Large intestine (tissue), 3 donors: Measurements from ENCODE around the gene TOMT. TPM values are rescaled to one million over a fixed set of nuclear protein-coding genes. Genes with fewer than 3 reads are reported as not detected.

ENCODE experiments used
- DNase-seq, 2 donors: peaks; one replicate each; pipeline versions ENCODE4 v3.0.0 to v3.0.0-alpha.2; 2013
- H3K27ac ChIP-seq: one replicate; pipeline ENCODE4 v1.5.1; 2013; ENCODE audit warnings: low read length
- H3K27me3 ChIP-seq: 2 replicates; pipeline ENCODE4 v1.6.1; 2013; ENCODE audit warnings: low read length; ENCODE audit not compliant: control insufficient read depth, insufficient read depth
- H3K36me3 ChIP-seq: 2 replicates; pipeline ENCODE4 v1.6.1; 2013; ENCODE audit warnings: low read length; ENCODE audit not compliant: control insufficient read depth, insufficient read depth
- H3K4me1 ChIP-seq: one replicate; pipeline ENCODE4 v1.6.1; 2013; ENCODE audit warnings: low read length; ENCODE audit not compliant: control insufficient read depth, insufficient read depth
- H3K4me3 ChIP-seq: one replicate; pipeline ENCODE4 v1.5.1; 2013; ENCODE audit warnings: low read length
- H3K9me3 ChIP-seq: one replicate; pipeline ENCODE4 v1.6.1; 2013; ENCODE audit warnings: mild to moderate bottlenecking, low read depth, low read length, moderate library complexity; ENCODE audit not compliant: control insufficient read depth
- WGBS: methylation state at CpG from one replicate; pipeline ENCODE4 v1.1.5; 2013; ENCODE audit warnings: low lambda C conversion rate; ENCODE audit not compliant: insufficient coverage; 5-methylcytosine and 5-hydroxymethylcytosine counted together
- polyA plus RNA-seq: library from polyadenylated mRNA; unstranded; fragments of 120-200 nt; gene quantifications from one replicate; pipeline ENCODE4 v1.2.1, GENCODE V29; 2013

The TOMT gene
- polyA plus RNA-seq, 1 donor = not detected

- 8% methylated on average over 2 of the region's 49 CpGs for WGBS
- Histone ChIP-seq H3K27me3 (no peaks in the 10 kb centered on the region), H3K27ac (peak within 1 kb of the TSS; percentile 98), H3K4me3 (peak within 1 kb of the TSS; percentile 57), H3K4me1 (peaks cover 10% of the 10 kb centered on the region), H3K9me3 (no peaks in the 10 kb centered on the region), H3K36me3 (peaks cover 18% of the 10 kb centered on the region)
- DNase-seq = peak; percentile 99 to 100
These were observed 6.6 kb downstream of the TOMT start, which contains the start of gene ANAPC15 for GRCh38 chr11:72112143-72112977. TSS of gene ANAPC15 (minus strand) at chr11:72112695. CDS start at chr11:72111276, 1,419 bp downstream.

GRCh38 chr11:72112978-72113808, 7.5 kb downstream of the TOMT start:
- no peaks in the 10 kb centered on the region for H3K9me3 ChIP-seq
- H3K4me3 ChIP-seq = peak overlapping the region; percentile 57
- H3K27me3 ChIP-seq = no peaks in the 10 kb centered on the region
- no CpG with 5 or more reads among the region's 9 CpGs for WGBS
- H3K36me3 ChIP-seq = peaks cover 18% of the 10 kb centered on the region
- H3K27ac ChIP-seq = peak overlapping the region; percentile 98
- H3K4me1 ChIP-seq = peaks cover 10% of the 10 kb centered on the region
- peak in 1 of 2 donors; percentile 17 for DNase-seq

GRCh38 chr11:72114570-72114969, 8.8 kb downstream of the TOMT start:
- Histone ChIP-seq H3K27ac (no peak overlapping the region), H3K4me1 (peaks cover 10% of the 10 kb centered on the region), H3K27me3 (no peaks in the 10 kb centered on the region), H3K9me3 (no peaks in the 10 kb centered on the region), H3K4me3 (no peak overlapping the region), H3K36me3 (peaks cover 9% of the 10 kb centered on the region)
- DNase-seq = no peak
- no CpG with 5 or more reads among the region's 1 CpG for WGBS

- H3K27ac ChIP-seq = no peak overlapping the region
- DNase-seq = no peak
These were observed 10.5 kb downstream of the TOMT start for GRCh38 chr11:72116019-72116755.

GRCh38 chr11:72119198-72119597, 13.5 kb downstream of the TOMT start:
- no peak overlapping the region for H3K27ac ChIP-seq
- 92% methylated on average over 2 of the region's 6 CpGs for WGBS
- H3K27me3 ChIP-seq = no peaks in the 10 kb centered on the region

More at GRCh38 chr11:72116019-72116755, 10.5 kb downstream of the TOMT start:
- Histone ChIP-seq H3K4me1 (peaks cover 10% of the 10 kb centered on the region), H3K9me3 (no peaks in the 10 kb centered on the region), H3K4me3 (no peak overlapping the region), H3K27me3 (no peaks in the 10 kb centered on the region), H3K36me3 (no peaks in the 10 kb centered on the region)
- 86% methylated on average over 1 of the region's 6 CpGs for WGBS

GRCh38 chr11:72120930-72121329, 15.2 kb downstream of the TOMT start:
- no peak overlapping the region for H3K4me3 ChIP-seq
- WGBS = no CpG with 5 or more reads among the region's 2 CpGs
- no peaks in the 10 kb centered on the region for H3K4me1 ChIP-seq
- H3K27ac ChIP-seq = no peak overlapping the region
- DNase-seq = no peak
- no peaks in the 10 kb centered on the region for H3K36me3 ChIP-seq
- H3K9me3 ChIP-seq = peaks cover 3% of the 10 kb centered on the region
- no peaks in the 10 kb centered on the region for H3K27me3 ChIP-seq

More at GRCh38 chr11:72119198-72119597, 13.5 kb downstream of the TOMT start:
- Histone ChIP-seq H3K36me3 (no peaks in the 10 kb centered on the region), H3K4me3 (no peak overlapping the region), H3K9me3 (peaks cover 3% of the 10 kb centered on the region), H3K4me1 (no peaks in the 10 kb centered on the region)
- no peak for DNase-seq

GRCh38 chr11:72122607-72123006, 16.9 kb downstream of the TOMT start:
- Histone ChIP-seq H3K27me3 (no peaks in the 10 kb centered on the region), H3K4me3 (no peak overlapping the region), H3K4me1 (no peaks in the 10 kb centered on the region), H3K9me3 (peaks cover 3% of the 10 kb centered on the region), H3K36me3 (no peaks in the 10 kb centered on the region), H3K27ac (no peak overlapping the region)
- no peak for DNase-seq
- no CpG with 5 or more reads among the region's 1 CpG for WGBS

- H3K4me3 ChIP-seq = no peak overlapping the region
- H3K27ac ChIP-seq = no peak overlapping the region
- no peaks in the 10 kb centered on the region for H3K36me3 ChIP-seq
- no peaks in the 10 kb centered on the region for H3K27me3 ChIP-seq
- WGBS = no CpG with 5 or more reads among the region's 3 CpGs
- peak in 1 of 2 donors; percentile 21 for DNase-seq
- H3K9me3 ChIP-seq = peaks cover 3% of the 10 kb centered on the region
- H3K4me1 ChIP-seq = no peaks in the 10 kb centered on the region
These were observed 17.5 kb downstream of the TOMT start for GRCh38 chr11:72123117-72123653.

GRCh38 chr11:72124046-72124445, 18.3 kb downstream of the TOMT start:
- Histone ChIP-seq H3K27me3 (no peaks in the 10 kb centered on the region), H3K36me3 (no peaks in the 10 kb centered on the region), H3K9me3 (peaks cover 10% of the 10 kb centered on the region), H3K27ac (no peak overlapping the region), H3K4me3 (no peak overlapping the region), H3K4me1 (no peaks in the 10 kb centered on the region)
- DNase-seq = no peak
- WGBS = no CpG with 5 or more reads among the region's 6 CpGs
